ENCODE results near the gene UBL5.
"Not testable (repeated sequence)": the region's sequence is repeated elsewhere in the genome, so short reads cannot be mapped to it uniquely, and the experiment has no call there.

The UBL5 gene

DNA sequence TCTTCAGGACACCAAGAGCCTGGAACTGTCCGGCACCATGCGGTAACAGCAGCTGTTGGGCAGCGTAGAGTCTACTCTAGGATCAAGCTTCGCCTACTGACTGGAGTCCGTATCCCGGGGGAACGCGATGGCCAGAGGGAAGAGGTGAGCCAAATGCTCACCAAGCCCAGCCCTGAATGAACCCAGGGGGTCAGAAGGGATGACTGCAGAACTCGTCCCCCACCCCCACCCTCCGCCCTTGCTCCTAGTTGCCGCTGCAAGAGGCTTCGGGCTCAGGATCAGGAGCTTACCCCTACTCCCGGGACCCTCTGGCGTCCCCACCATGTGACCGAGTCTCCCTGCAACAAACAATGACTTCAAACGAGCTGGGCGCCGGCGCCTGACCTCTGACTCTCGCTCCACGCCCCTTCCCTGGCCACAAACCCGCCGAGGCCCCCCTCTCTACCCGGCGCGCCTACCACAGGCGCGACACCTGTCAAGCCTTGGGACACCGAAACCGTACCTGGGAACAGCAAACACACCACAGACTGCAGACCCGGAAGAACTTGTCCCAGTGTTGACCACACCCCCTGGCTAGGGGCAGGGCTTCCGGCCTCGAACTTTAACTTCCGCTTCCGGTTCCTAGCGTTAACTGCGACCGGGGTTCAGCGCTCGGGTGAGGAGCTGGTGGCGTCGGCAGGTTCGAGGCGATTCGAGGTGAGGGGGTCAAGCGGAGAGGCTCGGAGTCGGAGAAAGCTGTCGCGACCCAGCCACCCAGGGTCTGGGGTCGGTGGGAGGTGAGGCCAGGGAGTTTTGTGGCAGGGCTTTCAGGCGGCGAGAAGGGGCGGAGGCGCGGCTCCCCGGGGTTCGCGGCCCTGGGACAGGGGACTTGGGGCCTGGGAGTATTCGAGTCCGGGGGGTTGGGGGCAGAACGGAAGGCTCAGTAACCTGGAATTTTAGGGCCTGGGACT is at the start of gene UBL5:
Gene UBL5, plus strand, starts transcription at position 630 of the 950 bp plus-strand sequence. CDS start 420 bp downstream, outside the sequence.
- DNase-seq (ENCODE audit: low read depth in 2 of 3, low spot score in 2 of 3) = peak; percentile 68 to 76 (median 71)

DNA sequence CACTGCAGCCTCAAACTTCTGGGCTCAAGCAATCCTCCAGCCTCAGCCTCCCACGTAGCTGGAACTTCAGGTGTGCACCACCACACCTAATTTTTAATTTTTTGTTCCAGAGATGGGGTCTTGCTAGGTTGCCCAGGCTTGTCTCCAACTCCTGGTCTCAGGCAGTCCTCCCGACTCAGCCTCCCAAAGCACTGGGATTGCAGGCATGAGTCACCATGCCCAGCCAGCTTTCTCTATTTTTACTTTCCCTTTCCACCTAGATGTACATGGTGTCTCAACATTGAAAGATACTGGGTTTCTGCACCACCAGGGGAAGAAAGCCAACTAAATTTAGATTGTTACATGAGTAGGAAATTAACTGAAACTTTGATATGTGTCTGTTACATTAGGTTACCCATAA is 45.4 kb upstream of the UBL5 start:
- DNase-seq (ENCODE audit: low read depth in 2 of 3, low spot score in 2 of 3) = no peak

DNA sequence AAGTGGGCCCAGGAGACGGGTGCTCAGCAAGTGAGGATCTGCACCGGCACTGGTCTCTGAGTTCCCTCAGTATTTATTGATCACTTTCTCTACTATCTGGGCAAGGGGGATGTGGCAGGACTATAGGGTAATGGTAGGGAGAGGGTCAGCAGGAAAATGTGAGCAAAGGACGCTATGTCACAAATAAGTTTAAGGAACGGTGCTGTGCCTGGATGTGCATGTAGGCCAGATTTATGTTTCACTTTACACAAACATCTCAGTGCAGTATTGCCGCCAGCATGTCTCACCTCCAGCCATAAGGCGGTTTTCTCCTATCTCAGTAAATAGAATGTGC is 43.6 kb upstream of the UBL5 start:
- not testable (repeated sequence) for DNase-seq (ENCODE audit: low read depth in 2 of 3, low spot score in 2 of 3)

DNA sequence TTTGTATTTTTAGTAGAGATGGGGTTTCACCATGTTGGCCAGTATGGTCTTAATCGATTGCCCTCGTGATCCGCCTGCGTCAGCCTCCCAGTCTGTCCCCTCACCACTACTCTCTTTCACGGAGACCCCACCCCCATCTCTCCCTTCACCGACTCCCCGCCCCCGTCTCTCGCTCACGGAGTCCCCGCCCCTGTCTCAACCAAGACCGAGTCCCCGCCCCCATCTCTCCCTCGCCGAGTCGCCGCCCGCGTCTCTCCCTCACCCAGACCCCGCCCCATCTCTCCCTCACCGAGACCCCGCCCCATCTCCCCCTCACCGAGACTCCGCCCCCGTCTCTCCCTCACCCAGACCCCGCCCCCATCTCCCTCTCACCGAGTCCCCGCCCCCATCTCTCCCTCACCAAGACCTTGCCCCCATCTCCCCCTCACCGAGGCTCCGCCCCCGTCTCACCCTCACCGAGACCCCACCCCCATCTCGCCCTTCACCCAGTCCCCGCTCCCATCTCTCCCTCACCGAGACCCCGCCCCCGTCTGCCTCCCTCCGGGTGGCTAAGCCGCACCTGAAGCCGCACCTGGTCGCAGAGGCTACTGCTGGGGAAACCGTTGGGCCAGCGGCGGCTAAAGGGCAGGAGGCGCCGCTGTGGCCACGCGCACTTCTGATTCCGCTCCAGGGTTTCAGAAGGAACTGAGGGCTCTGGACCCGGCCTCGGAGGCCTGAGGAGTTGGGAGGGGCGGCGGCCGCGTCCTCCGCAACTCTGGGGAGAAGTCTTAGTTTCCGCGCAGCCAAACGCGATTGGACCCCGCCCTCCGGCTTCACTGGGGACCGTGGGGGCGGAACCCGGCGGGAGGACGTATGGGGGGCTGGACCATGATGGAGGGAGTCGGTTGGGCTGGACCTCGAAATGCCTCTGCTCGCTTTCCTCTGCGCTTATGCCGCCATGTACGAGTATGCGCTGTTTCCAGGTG is 42.1 kb upstream of the UBL5 start:
- DNase-seq (ENCODE audit: low read depth in 2 of 3, low spot score in 2 of 3) = peak; percentile 78 to 90 (median 81)

DNA sequence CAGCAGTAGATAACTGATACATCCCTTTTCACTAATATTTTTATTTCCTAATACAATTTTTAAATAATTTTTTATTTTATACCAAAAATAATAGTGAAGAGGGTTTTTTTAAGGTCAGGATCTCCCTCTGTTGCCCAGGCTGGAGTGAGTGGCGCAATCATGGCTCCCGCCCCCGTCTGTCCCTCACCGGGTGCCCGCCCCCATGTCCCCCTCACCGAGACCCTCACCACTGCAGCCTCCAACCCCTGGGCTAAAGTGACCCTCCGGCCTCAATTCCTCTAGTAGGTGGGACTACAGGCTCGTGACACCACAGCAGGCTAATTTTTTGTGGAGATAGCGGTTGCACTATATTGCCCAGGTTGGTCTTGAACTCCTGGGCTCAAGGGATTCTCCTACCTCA is 41.4 kb upstream of the UBL5 start:
- DNase-seq (ENCODE audit: low read depth in 2 of 3, low spot score in 2 of 3) = no peak

DNA sequence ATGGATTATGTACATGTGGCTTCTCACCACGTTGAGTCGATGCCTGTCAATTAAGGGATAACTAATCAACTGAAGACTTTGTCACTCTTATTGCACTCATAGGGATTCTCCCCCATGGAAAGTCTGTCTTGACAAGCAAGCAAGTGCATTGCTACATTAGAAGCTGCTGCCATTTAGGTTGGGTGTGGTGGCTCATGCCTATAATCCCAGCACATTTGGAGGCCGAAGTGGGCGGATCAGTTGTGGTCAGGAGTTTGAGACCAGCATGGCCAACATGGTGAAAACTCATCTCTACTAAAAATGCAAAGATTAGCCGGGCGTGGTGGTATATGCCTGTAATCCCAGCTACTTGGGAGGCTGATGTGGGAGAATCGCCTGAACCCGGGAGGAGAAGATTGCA is 40.9 kb upstream of the UBL5 start:
- DNase-seq (ENCODE audit: low read depth in 2 of 3, low spot score in 2 of 3) = no peak

DNA sequence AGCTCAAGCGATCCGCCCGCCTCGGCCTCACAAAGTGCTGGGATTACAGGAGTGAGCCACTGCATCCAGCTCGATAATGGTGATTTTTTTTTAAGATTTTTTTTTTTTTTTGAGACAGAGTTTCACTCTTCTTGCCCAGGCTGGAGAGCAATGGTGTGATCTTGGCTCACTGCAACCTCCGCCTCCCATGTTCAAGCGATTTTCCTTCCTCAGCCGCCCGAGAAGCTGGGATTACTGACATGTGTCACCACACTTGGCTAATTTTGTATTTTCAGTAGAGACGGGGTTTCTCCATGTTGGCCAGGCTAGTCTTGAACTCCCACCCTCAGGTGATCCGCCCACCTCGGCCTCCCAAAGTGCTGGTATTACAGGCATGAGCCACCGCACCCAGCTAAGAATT is 39.1 kb upstream of the UBL5 start:
- DNase-seq (ENCODE audit: low read depth in 2 of 3, low spot score in 2 of 3) = not testable (repeated sequence)

DNA sequence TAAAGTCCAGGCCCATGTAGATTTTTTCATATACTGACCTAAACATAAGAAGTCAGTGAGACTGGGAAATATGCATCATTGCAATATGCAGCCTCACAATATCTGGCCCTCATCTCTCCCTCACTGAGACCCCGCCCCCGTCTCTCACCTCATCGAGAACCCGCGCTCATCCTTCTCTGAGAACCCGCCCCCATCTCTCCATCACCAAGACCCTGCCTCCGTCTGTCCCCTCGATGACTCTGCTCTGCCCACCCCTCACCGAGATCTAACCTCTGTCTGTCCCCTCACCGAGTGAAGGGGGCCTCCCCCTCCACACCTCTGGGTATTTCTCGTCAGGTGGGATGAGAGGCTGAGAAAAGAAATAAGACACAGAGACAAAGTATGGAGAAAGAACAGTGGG is 38.7 kb upstream of the UBL5 start:
- DNase-seq (ENCODE audit: low read depth in 2 of 3, low spot score in 2 of 3) = no peak

DNA sequence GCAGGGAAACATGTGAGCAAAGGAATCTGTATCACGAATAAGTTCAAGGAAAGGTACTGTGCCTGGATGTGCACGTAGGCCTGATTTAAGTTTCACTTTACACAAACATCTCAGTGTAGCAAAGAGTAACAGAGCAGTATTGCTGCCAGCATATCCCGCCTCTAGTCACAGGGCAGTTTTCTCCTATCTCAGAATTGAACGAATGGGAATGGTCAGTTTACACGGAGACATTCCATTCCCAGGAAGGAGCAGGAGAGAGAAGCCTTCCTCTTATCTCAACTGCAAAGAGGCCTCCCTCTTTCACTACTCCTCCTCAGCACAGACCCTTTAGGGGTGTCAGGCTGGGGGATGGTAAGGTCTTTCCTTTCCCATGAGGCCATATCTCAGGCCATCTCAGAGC is 38.1 kb upstream of the UBL5 start:
- not testable (repeated sequence) for DNase-seq (ENCODE audit: low read depth in 2 of 3, low spot score in 2 of 3)

DNA sequence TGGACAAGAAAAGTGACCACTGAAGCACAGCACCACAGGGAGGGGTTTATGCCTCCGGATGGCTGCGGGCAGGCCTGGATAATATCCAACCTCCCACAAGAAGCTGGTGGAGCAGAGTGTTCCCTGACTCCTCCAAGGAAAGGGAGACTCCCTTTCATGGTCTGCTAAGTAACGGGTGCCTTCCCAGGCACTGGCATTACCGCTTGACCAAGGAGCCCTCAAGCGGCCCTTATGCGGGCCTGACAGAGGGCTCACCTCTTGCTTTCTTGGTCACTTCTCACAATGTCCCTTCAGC is 36.7 kb upstream of the UBL5 start:
- DNase-seq (ENCODE audit: low read depth in 2 of 3, low spot score in 2 of 3) = not testable (repeated sequence)

DNA sequence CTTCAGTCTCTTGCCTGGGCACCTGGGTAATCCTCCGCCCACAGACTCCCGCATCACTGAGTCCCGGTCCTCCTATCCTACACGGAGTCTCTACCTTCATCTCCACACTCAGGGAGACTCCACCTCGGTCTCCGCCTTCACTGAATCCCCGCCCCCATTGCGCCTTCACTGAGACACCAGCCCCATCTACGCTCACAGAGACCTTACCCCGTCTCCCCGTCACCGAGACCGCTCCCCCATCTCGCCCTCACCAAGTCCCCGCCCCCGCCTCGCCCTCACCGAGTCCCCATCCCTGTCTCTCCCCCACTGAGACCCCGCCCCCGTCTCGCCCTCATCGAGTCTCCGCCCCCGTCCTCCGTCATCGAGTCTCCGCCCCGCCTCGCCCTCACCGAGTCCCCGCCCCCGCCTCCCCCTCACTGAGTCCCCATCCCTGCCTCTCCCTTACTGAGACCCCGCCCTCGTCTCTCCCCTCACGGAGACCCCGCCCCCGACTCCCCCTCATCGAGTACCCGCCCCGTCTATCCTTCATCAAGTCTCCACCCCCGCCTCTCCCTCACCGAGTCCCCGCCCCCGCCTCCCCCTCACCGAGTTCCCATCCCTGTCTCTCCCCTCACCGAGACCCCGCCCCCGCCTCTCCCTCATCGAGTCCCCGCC is 36.0 kb upstream of the UBL5 start:
- DNase-seq (ENCODE audit: low read depth in 2 of 3, low spot score in 2 of 3) = peak; percentile 69 to 80 (median 76)

DNA sequence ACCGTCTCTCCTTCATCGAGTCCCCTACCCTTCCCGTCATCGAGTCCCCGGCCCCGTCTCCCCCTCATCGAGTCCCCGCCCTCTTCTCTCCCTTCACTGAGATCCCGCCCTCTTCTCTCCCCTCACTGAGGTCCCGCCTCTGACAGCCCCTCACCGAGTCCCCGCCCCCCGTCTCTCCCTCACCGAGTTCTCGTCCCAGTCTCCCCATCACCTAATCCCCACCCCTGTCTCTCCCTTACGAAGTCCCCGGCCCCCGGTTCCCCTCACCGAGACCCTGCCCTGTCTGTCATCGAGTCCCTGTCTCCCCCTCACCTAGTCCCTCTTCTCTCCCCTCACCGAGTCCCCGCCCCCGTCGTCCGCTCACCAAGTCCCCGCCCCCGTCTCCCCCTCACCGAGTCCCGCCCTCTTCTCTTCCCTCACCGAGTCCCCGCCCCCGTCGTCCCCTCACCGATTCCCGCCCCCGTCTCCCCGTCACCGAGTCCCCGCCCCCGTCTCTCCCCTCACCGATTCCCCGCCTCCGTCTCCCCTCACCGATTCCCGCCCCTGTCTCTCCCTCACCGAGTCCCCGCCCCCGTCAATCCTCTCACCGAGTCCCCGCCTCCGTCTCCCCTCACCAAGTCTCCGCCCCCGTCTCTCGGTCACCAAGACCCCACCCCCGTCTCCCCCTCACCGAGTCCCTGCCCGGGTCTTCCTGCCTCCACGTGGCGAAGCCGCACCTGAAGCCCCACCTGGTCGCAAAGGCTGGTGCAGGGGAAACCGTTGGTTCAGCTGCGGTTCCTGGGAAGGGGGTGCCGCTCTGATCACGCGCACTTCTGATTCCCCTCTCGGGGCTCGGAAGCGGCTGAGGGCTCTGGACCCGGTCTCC is 35.3 kb upstream of the UBL5 start:
- peak; percentile 57 to 66 (median 65) for DNase-seq (ENCODE audit: low read depth in 2 of 3, low spot score in 2 of 3)

DNA sequence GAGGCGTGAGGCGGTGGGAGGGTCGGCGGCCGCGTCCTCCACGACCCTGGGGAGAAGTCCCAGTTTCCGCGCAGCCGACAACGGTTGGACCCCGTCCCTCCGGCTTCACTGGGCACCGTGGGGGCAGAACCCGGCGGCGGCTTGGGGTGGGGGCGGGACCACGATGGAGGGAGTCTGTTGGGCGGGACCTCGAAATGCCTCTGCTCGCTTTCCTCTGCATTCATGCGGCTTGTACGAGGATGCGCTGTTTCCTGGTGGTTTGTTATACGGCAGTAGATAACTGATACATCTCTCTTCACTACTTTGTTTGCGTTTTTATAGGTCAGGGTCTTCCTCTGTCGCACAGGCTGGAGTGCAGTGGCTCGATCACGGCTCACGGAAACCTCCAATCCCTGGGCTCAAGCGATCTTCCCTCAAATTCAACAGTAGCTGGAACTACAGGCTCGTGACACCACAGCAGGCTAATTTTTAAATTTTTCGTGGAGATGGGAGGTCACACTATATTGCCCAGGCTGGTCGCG is 34.6 kb upstream of the UBL5 start:
- no peak for DNase-seq (ENCODE audit: low read depth in 2 of 3, low spot score in 2 of 3)

DNA sequence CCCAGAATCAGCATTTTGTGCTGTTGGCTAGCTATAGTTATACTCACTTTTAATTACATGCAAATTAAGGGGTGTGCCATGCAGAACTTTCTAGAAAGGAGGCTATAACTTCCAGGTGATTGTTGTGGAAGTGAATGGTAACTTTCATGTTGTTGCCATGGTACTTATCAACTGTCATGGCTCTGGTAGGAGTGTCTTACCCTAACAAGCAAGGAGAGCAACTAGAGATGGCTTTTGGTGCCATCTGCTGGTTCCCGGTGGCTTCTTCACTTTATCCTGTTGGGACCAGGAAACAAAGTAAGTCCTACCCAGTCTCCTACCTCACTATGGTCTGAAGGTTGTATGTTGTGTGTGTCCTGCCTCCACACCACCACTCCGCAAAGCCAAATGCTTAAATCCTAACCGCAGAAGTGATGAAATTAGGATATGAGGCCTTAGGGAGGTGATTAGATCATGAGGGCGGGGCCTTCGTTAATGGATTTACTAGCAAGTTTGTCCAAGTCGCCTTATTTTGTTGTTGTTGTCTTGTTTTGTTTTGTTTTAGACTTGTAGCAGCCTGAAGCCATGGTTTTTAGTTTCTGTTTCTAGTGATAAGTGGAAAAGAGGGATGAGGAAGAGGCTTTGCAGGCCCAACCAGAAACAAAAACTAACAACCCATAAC is 31.5 kb upstream of the UBL5 start:
- peak in 2 of 3 experiments; percentile 33 to 45 for DNase-seq (ENCODE audit: low read depth in 2 of 3, low spot score in 2 of 3)

DNA sequence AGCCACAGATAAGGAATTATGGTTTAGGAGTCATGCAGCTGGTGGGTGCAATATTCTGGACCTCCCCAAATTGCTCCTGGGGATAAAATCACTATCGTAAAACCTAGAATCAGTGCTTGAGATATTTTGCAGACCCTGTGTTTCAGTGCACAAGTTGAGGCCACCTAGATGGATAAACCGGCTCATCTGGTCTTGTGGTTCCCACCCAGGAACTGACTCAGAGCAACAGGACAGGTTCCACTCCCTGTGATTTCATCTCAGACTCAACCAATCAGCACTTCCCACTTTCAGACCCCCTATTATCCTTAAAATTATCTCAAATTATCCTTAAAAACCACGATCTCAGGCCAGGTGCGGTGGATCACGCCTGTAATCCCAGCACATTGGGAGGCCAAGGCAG is 29.8 kb upstream of the UBL5 start:
- DNase-seq (ENCODE audit: low read depth in 2 of 3, low spot score in 2 of 3) = no peak

DNA sequence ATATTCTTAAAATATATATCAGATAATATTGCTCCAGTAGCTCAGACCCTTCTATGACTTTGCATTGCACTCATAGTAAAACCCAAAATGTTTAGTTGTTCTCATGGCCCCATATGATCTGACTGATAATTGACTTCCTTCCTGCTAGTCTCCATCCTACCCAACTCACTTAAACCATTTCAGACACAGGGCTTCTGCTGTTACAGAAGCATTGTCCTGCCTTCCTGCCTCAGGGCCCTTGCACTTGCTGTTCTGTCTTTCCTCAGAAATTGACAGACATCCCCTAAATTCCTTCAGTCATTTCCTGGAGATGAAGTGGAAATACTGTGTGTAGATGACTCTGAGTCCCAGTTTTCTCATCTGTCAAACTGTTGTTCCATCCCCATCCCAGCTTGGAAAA is 28.6 kb upstream of the UBL5 start:
- DNase-seq (ENCODE audit: low read depth in 2 of 3, low spot score in 2 of 3) = no peak

DNA sequence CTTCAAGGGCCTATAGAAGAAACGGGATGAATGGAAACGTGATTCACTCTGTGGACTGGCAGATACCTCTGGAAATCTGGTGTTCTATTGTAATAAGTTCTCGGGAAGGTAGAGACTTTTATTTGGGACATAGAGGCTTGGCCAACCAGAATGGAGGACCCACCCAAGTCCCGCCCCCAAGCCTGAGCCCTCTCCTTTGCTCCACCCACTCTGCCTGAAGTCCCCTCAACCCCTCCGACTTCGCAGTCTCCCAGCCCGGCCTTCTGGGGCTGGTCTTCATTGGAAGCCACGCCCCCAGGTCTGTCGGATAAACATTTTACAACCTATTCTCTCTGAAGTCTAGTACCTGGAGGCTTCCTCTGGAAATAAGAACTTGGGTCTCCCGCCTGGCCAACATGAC is 25.7 kb upstream of the UBL5 start:
- DNase-seq (ENCODE audit: low read depth in 2 of 3, low spot score in 2 of 3) = no peak

DNA sequence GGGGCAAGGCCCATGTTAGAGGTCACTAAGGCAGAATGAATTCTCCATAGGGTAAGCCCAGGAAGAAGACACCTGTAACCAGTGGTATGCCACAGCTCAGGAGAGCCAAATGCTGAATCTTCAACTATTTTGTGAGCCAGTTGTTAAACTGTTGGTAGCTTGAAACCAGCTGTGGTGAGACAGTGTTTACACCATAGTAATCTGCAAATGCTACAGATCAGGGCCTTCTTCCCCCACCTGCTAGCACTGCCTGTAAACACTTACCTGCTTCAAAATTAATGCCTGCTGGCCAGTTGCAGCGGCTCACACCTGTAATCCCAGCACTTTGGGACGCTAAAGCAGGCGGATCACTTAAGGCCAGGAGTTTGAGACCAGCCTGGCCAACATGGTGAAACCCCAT is 20.9 kb upstream of the UBL5 start:
- DNase-seq (ENCODE audit: low read depth in 2 of 3, low spot score in 2 of 3) = no peak

DNA sequence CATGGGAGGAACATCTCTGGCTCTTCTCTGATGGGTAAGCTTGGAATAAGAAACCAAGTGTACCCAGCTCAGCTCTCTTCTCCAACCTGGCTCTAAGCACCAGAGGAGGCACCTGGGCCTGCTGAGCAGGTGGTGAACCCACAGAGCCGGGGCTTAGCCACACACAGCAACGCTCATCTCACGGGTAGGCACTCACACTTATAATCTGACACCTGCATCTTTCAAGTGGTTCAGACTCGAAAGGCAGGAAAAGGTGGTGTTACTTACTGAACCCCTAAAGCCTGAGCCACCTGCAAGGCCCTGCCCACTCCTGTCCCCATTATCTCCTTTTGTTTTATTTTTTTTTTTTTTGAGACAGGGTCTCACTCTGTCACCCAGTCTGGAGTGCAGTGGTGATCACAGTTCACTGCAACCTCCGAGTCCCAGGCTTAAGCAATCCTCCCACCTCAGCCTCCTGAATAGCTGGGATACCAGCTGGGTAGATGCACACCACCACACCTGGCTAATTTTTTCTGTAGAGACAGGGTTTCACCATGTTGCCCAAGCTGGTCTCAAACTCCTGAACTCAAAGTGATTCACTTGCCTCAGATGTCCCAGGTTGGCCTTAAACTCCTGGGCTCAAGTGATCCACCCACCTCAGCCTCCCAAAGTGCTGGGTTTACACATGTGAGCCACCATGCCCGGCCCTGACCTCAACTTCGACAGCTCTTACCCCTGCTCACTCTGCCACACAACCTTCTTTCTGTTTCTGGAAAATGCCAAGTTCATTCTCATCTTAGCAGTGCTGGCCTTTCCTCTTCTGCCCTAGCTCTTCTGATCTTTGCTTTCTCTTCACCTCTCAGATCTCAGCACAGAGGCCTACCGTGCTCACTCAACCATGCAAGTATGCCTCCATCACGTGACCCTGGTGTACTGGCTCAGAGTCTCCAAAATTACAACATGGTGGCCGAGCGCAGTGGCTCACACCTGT is 18.6 kb upstream of the UBL5 start:
- DNase-seq (ENCODE audit: low read depth in 2 of 3, low spot score in 2 of 3) = no peak

All from activated CD8-positive, alpha-beta memory T cell treated with anti-CD3 and anti-CD28 coated beads for 48 hours (primary cell).